Keratinocyte (primary cell): ENCODE measurements around the gene KPNA4. TPM values are rescaled to one million over a fixed set of nuclear protein-coding genes. Genes with fewer than 3 reads are reported as not detected.

Source experiments
- DNase-seq: peaks from one replicate; pipeline ENCODE4 v3.0.0-alpha.2; 2011; ENCODE audit warnings: low read depth, missing footprints, low spot score
- FAIRE-seq: peaks from 2 replicates; lab custom pipeline; 2011; peaks lifted over from hg19 to GRCh38; lab: Jason Lieb, UNC
- H2AFZ ChIP-seq: 2 replicates; pipeline ENCODE4 v1.6.0; 2012; ENCODE audit warnings: low read length, control low read depth, inconsistent platforms; ENCODE audit not compliant: control insufficient read depth
- H3K27ac ChIP-seq: 2 replicates; pipeline ENCODE4 v1.5.1; 2011; ENCODE audit warnings: low read length; ENCODE audit not compliant: control insufficient read depth, insufficient read depth
- H3K27me3 ChIP-seq: 3 replicates; pipeline ENCODE4 v1.6.0; 2011; ENCODE audit warnings: low read length; ENCODE audit not compliant: control insufficient read depth, insufficient read depth; ENCODE audit errors: extremely low read depth
- H3K36me3 ChIP-seq, 2 experiments: 2 replicates in 1 of 2; 3 replicates in 1 of 2; pipeline ENCODE4 v1.5.1; 2011; ENCODE audit warnings: low read length in 2 of 2, mild to moderate bottlenecking in 1 of 2; ENCODE audit not compliant: control insufficient read depth in 2 of 2, insufficient read depth in 2 of 2; ENCODE audit errors: extremely low read depth in 1 of 2
- H3K4me1 ChIP-seq: 3 replicates; pipeline ENCODE4 v1.5.1; 2011; ENCODE audit warnings: low read length; ENCODE audit not compliant: control insufficient read depth, insufficient read depth; ENCODE audit errors: extremely low read depth
- H3K4me2 ChIP-seq: 3 replicates; pipeline ENCODE4 v1.6.0; 2011; ENCODE audit warnings: low read depth, low read length; ENCODE audit not compliant: control insufficient read depth, insufficient read depth; ENCODE audit errors: extremely low read depth
- H3K4me3 ChIP-seq, 3 experiments: fragments of 200-600 bp in 1 of 3; sonication (generic) in 1 of 3; 2 replicates in 2 of 3; 3 replicates in 1 of 3; pipeline ENCODE4 v1.5.1; 2011 to 2016; ENCODE audit warnings: low read length in 3 of 3, mild to moderate bottlenecking in 3 of 3, control low read depth in 2 of 3, inconsistent platforms in 1 of 3, low read depth in 1 of 3, mixed read lengths in 1 of 3, mixed run types in 1 of 3, moderate library complexity in 1 of 3; ENCODE audit not compliant: control insufficient read depth in 2 of 3, insufficient read depth in 2 of 3; ENCODE audit errors: extremely low read depth in 1 of 3
- H3K79me2 ChIP-seq: 2 replicates; pipeline ENCODE4 v1.6.0; 2012; ENCODE audit warnings: low read length; ENCODE audit not compliant: control insufficient read depth, insufficient read depth
- H3K9ac ChIP-seq: 3 replicates; pipeline ENCODE4 v1.6.0; 2011; ENCODE audit warnings: low read length; ENCODE audit not compliant: control insufficient read depth, insufficient read depth; ENCODE audit errors: extremely low read depth
- H3K9me1 ChIP-seq: 3 replicates; pipeline ENCODE4 v1.6.0; 2011; ENCODE audit warnings: low read length; ENCODE audit not compliant: control insufficient read depth, insufficient read depth; ENCODE audit errors: extremely low read depth
- H3K9me3 ChIP-seq: 2 replicates; pipeline ENCODE4 v1.5.1; 2012; ENCODE audit warnings: low read depth, low read length; ENCODE audit not compliant: control insufficient read depth
- H4K20me1 ChIP-seq: 3 replicates; pipeline ENCODE4 v1.6.0; 2011; ENCODE audit warnings: low read length; ENCODE audit not compliant: control insufficient read depth, insufficient read depth; ENCODE audit errors: extremely low read depth
- CTCF ChIP-seq, 3 experiments: IDR thresholded peaks in 1 of 3; conservative IDR thresholded peaks in 1 of 3; optimal IDR thresholded peaks in 1 of 3; 2 replicates in 2 of 3; 3 replicates in 1 of 3; pipeline versions ENCODE3 to v1.5.1; 2011; ENCODE audit warnings: low read length in 3 of 3, mild to moderate bottlenecking in 3 of 3, moderate library complexity in 2 of 3, control low read depth in 1 of 3, inconsistent platforms in 1 of 3; ENCODE audit not compliant: insufficient read depth in 2 of 3; ENCODE audit errors: extremely low read depth in 1 of 3
- EZH2 ChIP-seq: IDR thresholded peaks from one replicate; pipeline ENCODE4 v1.6.1; 2012; ENCODE audit warnings: inconsistent platforms, mild to moderate bottlenecking, low read length, moderate library complexity
- dilution Hi-C: fragments of 300-500 bp; cut with MboI; formaldehyde crosslinking; loops from one replicate; pipeline ENCODE4 v1.7.0; 2020; ENCODE audit warnings: low sequenced_read_pairs; ENCODE audit not compliant: extremely low pct_ligation_motif_present
- polyA plus RNA-seq, 5 experiments: library from polyadenylated mRNA; depleted of rRNA in 3 of 5; stranded (reverse) in 3 of 5; stranded (forward) in 1 of 5; unstranded in 1 of 5; fragments of >200 nt; gene quantifications; 1 replicate in 1 of 5; 2 replicates in 3 of 5; 3 replicates in 1 of 5; pipeline versions ENCODE4 v1.2.1 to v1.2.3, GENCODE V29; 2011 to 2012; ENCODE audit warnings: missing spikeins in 2 of 5, low read depth in 1 of 5, low replicate concordance in 1 of 5

KPNA4 gene
- polyA plus RNA-seq, 1 donor (not counting 4 experiments of a cell fraction or from before 2014, with no cell fraction given) = 42.0 TPM

DNA sequence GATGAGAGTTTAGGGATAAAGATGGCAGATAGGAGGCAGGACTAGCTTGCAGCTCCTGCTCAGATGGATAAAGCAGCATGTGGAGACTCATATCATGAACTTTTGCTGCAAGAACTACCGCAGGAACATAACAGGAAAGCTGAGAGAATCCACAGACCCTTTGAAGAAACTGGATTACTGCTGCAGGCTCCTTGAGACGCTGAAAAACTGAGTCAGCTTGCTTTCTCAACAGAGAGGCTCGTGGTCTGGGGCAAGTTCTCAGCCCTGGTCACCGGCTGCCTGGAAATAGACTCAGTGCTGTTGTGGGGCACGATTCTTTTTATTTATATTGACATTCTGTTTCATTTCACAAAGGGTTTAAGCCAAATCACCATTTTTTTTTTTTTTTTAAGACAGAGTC, 87.0 kb downstream of the KPNA4 start:
- Histone ChIP-seq H3K9me1 (peaks cover 2% of the 10 kb centered on the region), H3K36me3 (peaks cover 0 to 1% of the 10 kb centered on the region in 2 experiments), H3K4me2 (no peak overlapping the region), H3K27me3 (no peaks in the 10 kb centered on the region), H3K4me3 (no peak overlapping the region), H3K79me2 (no peaks in the 10 kb centered on the region), H3K27ac (no peak overlapping the region), H3K9me3 (no peaks in the 10 kb centered on the region), H3K4me1 (peaks cover 17% of the 10 kb centered on the region), H2AFZ (no peak overlapping the region), H4K20me1 (no peaks in the 10 kb centered on the region), H3K9ac (no peak overlapping the region)
- no peak for TF ChIP-seq EZH2
- no peak for TF ChIP-seq CTCF (optimal IDR thresholded peaks at IDR 0.05 in 1 of 3, IDR thresholded peaks at IDR 0.05 in 1 of 3, conservative IDR thresholded peaks at IDR 0.05 in 1 of 3; ENCODE audit: extremely low read depth in 1 of 3, insufficient read depth in 2 of 3, low read length in 3 of 3)
- dilution Hi-C loops = no loop called here
- no peak for DNase-seq
- FAIRE-seq = no peak

GRCh38 chr3:160477750-160478149, 87.6 kb downstream of the KPNA4 start:
- no peak for FAIRE-seq
- H3K79me2 ChIP-seq = no peaks in the 10 kb centered on the region
- H3K4me2 ChIP-seq = no peak overlapping the region
- H4K20me1 ChIP-seq = no peaks in the 10 kb centered on the region
- H3K9ac ChIP-seq = no peak overlapping the region
- no peaks in the 10 kb centered on the region for H3K27me3 ChIP-seq
- no peaks in the 10 kb centered on the region for H3K9me3 ChIP-seq
- no peak for TF ChIP-seq CTCF (optimal IDR thresholded peaks at IDR 0.05 in 1 of 3, IDR thresholded peaks at IDR 0.05 in 1 of 3, conservative IDR thresholded peaks at IDR 0.05 in 1 of 3; ENCODE audit: extremely low read depth in 1 of 3, insufficient read depth in 2 of 3, low read length in 3 of 3)
- TF ChIP-seq EZH2 = no peak
- peaks cover 18% of the 10 kb centered on the region for H3K4me1 ChIP-seq
- peaks cover 2% of the 10 kb centered on the region for H3K9me1 ChIP-seq
- H3K36me3 ChIP-seq = peaks cover 0 to 1% of the 10 kb centered on the region in 2 experiments
- no peak overlapping the region for H3K4me3 ChIP-seq
- H3K27ac ChIP-seq = no peak overlapping the region
- no peak for DNase-seq
- dilution Hi-C loops = no loop called here
- no peak overlapping the region for H2AFZ ChIP-seq
